MV-4-11 (cell line): ENCODE results near the gene ANAPC1.
"Not testable (repeated sequence)": the region's sequence is repeated elsewhere in the genome, so short reads cannot be mapped to it uniquely, and the experiment has no call there.

ENCODE experiments used
- DNase-seq: peaks from one replicate; lab custom pipeline; 2025; lab: John Stamatoyannopoulos, UW

Gene ANAPC1

DNA sequence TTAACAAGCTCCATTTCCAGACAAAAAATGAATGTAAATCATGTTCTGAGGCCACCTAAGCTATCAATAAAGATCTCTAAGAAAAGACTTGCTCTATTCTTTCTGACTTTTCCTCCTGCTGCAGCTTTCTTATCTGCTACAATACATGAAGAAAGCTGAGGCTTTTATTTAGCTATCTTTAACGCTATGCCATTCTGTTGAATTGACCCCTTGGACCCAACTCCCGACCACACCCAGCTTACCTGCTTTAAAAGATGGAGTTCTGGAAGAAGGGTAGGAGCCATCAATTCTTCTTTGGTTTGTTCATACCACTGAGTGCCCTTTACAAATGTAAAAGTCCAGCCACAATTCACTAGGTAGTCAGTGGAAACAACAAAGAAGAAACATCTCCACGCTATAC lies 99.9 kb downstream of the ANAPC1 start:
- not testable (repeated sequence) for DNase-seq

DNA sequence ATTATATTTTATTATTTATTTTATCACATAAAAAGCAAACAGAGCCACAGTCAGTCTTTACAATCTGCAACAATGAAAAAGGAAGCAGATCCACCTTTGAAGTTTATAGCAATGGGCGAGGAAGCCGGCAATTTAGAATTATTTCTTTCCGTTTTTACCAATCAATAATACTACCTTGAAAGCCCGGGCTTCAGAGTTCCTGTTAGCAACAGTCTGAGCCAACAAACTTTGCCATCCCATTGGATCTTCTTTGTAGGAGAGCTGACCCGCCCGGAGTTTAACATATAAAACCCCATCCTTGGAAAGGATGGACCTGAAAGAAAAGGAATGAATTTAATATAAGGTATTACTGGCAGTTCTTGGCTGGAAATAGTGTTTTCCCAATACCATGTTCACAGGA lies 101.8 kb downstream of the ANAPC1 start:
- not testable (repeated sequence) for DNase-seq

DNA sequence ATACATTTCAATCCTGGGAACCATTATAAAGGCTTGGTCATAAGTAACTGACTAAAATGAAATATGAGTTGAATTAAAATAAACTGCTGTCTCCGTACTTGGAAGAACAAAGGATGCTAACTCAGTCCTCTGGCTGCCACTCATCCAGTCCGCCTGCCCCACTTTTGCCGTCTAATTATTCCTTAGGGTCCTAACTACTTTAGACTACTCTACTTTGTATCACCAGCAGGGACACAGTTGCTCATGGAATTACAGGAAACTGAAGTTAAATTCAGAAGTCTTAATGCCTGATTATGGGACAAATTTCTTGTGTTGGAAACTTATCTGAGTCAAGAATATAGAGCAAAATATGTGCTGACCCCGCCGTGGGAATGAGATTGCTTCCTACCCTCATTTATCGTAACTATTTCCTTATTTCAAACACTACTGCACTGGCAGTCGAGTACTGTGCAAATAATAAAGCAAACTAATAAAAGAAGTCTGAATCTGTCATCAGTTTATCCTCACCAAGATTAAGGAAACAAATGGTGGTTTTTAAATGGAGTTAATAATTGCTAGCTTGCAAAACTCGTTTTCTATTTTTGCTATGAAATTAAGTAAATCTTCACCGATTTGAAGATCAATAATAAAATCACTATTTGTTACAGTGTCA lies 102.4 kb downstream of the ANAPC1 start:
- not testable (repeated sequence) for DNase-seq

DNA sequence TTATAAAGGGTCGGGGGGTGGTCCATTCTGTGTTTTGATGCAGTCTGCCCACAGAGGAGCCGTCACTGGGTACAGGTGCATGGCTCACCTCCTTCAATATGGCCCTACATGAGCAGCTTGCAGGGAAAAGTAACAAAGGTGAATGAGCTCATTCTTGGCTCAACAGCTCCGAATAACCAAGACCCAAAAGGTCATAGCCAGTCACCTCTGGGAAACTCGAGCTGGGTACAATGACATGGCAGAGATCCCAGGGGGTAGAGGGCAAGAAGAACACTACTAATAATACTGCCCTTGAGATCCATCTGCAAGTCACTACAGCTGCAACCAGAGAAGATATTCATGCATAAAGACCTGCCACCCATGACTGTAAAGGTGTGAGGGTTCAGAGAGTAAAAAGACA lies 106.8 kb downstream of the ANAPC1 start:
- not testable (repeated sequence) for DNase-seq

DNA sequence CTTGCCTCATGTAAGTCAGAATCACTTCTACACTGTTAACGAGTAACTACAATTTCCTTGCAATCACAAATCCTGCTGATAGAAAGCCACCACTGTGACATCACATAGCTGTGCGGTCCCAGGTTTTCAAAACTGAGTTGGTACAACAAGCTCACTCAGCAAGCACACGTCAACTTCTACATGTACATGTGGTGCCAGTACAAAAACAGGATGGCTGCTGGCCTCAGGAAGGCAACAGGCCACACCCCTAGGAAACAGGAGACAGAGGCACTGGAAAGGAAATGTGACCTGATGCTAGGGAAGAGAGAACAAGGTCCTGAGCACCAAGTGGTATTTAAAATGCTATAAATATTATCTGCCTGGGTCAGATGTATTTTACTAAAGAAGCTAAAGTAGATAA lies 107.7 kb downstream of the ANAPC1 start:
- not testable (repeated sequence) for DNase-seq

DNA sequence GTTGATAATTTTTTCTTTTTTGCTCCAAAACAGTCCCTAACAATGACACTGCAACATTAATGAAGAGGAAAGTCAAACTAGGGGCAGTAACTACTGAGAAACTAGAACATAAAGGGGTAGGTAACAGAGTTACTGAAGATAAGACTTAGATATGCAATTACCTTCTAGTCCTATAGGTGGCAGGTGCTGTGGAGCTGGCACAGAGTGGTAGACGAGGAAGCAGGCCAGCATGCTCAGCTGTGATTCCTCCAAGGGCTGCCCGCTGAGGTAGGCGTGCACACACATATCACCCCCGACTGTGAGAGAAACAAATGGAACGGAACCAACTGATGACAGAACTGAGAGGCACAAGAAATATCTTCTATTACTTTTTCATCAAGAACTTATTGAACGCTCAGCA lies 111.8 kb downstream of the ANAPC1 start:
- DNase-seq: not testable (repeated sequence)

DNA sequence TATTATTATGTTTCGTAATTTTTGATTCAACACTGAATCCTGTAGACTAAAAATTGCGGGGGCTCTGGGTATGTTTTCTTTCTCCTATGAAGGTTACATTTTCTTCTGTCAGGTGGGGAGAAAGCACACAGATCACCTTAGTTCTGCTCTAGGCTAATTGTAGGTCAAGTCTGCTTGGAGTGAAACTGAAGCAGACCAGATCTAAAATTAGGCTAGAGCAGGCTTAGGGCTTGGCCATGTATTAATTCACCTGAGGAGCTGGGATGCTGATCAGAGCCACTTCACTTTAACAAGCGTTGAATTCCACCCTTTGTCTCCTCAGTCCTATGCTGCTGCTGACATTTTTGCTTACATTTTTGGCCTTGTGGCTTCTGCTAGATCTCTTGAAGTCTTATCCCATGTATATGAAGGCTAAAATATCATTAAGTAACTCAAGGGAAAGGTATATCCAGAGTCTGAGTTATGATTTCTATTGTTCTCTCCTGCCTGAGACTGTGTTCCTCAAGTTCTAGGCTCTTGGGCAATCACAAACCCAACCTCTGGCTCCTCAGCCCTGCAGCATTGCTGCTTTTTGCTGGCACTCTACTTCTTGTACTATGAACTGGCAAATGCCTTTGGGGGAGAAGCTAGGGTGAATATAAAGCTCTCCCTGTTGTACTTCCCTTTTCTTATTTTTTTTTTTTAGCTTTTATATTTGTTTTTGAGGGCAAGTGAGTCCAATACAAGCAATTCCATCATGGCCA lies 112.9 kb downstream of the ANAPC1 start:
- DNase-seq: not testable (repeated sequence)

DNA sequence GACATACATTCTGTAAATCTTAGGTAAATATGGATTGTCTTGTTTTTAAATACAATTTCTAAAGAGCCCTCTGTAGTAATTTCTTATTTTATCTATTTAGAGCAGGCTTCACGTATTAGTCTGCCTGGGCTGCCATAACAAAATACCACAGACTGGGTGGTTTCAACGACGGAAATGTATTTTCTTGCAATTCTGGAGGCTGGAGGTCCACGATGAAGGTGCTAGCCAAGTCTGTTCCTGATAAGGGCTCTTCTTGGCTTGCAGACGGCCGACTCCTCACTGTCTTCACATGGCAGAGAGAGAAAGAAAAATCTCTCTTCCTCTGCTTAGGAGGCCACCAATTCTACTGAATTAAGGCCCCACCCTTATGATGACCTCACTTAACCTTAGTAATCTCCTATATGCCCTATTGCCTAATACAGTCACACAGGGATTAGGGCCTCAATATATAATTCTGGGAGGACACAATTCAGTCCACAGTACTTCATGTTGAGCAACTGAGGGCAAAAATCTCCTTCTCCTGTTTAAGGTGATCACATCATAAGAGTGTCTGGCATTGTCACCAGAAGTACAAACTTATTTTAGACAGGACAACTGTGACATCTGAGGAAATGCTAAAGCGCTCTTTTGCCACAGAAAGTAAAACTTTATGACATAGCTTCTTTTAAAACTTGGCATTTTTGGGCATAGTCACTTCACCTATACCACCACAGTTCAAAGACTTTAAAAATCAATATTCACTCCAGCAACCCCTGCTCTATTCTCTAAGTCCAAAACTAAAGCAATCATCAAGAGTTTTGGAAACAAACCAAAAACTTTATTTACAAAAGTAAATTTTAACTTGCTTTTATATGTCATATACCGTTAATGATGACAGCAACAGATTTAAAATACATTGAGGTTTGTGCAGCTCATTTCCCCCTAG lies 115.5 kb downstream of the ANAPC1 start:
- not testable (repeated sequence) for DNase-seq

DNA sequence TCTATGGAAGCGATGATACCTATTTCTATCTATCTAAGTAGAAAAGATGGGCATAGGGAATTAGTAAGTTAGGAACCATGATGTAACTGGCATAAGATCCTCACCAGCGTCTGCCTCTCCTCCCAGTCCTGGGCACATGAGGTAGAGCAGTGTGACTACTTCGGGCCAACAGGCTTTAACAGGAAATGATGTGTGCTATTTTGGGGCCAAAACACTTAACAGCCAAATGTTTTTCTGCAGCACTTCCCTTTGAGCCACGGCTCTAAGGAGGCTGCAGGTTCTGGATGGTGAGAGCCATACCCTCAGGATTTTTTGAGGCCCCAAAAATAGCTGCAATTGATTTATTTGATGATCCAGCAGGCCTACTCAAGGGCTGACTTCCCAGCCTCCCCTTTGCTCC lies 116.9 kb downstream of the ANAPC1 start:
- peak; percentile 64 for DNase-seq

DNA sequence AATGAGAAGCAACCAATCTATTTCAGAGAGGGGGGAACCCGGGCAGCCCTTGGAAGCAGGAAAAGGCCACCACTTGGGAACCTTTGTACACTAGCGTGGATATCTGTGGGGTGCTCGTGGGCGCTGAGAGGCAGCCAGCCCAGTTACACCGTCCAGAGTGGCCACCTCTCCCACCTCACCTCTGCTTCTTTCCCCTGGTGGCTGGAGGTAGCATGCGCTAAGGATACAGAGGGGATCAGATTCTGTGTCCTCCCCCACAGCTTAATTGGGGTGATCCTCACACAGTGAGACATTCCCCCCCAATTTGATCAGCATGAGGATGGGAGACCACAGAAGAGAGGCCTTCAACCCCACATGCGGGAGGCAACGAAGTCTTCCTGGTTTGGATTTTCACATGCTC lies 117.7 kb downstream of the ANAPC1 start:
- not testable (repeated sequence) for DNase-seq

DNA sequence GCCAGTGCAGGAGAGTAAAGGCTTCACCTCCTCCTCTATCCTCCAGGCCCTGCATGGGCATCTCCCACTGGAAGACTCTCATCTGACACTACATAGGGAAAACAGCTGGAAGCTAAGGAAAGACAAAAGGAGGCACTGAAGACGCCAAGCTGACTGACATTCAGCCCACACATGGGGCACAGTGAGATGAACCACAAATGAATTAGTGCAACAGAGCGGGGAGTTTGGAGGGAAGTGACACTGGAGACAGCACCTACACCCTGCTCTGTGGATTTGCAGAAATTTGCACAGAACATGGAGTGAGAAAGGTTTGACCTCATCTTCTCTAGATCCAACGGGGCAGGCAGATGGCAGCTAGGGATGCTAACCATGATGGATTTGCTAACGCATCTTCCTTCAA lies 119.8 kb downstream of the ANAPC1 start:
- DNase-seq: not testable (repeated sequence)

DNA sequence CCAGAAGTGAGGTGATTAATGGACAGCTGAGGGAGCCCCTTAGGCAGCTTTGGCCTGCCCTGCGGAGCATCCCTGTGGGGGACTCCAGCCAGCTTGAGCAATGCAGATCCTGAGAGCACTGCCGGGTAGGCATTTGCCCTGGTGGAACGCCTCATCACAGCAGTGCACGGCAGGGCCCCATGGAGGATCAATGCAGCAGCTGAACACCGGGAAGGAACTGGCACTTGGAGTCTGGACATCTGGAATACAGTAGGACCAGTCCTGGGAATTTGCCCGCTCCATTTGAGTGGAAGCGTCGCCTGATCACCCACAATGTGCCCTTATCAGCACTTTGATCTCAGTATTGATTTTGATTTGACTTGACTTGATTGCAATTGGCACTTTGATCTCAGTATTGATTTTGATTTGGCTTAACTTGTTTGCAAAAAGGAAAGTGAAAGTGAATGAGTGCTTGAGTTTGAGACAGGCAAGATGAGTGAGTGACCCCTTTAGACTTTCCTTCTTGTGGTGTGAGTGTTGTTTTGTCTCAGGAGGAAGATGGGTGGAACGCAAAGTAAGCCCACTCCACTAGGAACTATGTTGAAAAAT lies 123.2 kb downstream of the ANAPC1 start:
- not testable (repeated sequence) for DNase-seq

DNA sequence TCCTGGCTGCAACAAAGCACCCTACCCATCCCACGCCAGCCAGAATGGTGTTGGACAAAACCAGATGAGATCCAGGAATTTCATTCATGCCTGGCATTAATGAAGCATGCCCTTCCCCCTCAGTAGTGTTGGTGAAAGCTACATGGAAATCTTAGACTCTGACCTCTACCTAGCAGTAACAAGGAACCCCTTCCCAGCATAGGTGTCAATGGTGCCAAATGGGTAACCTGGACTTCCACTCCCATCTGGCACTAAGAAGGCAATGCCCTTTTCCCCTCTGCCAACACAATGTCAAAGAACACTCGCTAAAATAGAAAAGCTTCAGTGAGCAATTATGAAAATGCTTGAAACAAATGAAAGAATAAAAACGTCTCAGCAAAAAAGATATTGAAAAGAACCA lies 131.5 kb downstream of the ANAPC1 start:
- not testable (repeated sequence) for DNase-seq

DNA sequence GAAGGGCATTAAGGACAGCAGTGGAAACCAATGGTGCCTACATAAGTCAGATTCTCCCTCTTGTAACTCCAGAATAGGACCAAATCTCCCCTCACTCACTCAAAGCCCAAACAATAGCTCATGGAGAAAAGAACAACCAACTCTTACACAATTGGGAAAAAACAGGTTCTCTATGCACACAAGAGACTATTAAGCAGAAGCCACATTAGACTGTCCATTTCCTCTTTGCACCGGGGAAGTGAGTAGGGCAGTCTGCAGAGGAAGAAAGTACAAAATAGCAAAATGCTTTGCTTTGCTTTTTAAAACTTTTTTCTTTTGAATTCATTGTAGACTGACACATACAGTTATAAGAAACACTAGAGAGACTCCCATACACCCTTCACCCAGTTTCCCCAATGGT lies 133.4 kb downstream of the ANAPC1 start:
- peak; percentile 44 for DNase-seq

DNA sequence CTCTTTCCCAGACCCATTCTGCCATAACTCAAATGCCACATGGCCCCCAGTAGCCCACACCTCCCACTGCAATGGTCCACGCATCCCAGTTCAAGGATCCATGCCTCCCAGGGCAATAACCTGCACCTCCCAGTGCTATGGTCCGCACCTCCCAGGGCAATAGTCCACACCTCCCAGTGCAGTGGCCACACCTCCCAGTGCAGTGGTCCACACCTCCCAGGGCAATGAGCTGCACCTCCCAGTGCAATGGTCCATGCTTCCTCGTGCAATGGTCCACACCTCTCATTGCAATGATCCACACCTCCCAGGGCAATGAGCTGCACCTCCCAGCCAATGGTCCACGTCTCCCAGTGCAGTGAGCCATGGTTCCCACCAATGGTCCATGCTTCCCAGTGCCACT lies 135.6 kb downstream of the ANAPC1 start:
- not testable (repeated sequence) for DNase-seq

DNA sequence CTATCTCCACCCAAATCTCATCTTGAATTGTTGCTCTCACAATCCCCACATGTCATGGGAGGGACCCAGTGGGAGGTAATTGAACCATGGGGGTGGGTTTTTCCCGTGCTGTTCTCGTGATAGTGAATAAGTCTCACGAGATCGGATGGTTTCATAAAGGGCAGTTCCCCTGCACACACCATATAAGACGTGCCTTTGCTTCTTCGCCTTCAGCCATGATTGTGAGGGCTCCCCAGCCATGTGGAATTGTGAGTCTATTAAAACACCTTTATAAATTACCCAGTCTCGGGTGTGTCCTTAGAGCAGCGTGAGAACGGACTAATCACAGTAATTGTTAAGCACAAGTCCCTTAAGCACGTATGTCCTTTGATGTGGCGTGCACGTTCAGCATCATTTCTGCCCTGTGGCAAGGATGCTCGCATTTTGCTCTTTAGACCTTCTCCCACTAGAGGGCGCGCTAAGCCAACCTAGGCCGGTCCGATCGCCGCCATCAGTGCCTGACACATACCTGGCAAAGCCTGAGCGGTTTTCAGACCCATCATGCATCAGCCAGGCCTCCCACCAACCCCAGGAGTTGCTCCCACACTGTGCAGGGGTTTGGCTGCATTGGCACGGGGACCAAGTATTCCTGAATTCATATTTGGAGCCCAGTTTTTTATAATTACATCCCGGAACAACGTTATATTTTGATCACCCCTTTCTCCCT lies 136.4 kb downstream of the ANAPC1 start:
- DNase-seq: not testable (repeated sequence)

DNA sequence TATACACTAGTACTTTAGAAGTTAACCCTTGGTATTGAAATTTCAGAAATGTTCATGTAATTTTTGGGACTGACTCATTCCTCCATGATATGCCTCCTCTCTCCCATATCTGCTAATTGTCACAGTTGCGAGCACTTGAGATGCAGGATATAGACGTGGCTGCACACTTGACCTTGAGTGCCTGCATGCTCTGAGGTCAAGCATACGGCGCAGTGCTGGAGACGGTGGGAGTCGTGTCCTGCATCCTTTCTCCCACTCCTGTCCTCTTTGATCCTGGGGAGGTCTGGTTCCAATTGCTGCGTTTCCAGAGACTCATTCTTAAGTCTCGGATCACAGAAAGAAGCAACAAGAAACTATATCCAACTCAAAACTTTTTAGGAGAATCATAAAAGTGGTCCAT lies 139.2 kb downstream of the ANAPC1 start:
- DNase-seq: not testable (repeated sequence)

DNA sequence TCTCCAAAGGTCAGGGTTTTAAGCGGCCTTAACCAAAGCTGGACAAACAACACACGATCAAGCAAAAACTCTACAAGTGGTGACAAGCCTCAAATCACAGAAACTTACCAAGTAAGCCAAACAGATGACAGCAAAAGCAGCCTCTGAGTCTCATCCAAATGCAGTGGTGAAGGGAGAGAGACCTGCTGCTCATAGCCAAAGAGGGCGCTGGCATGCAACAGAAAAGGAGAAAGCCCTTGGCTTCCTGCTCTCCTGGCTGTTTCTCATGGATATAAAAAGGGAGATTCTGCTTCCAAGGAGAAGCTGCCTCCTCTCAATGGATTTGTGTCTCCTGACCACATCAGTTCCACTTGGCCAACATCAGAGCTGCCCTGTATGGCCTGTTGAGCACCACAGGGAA lies 142.5 kb downstream of the ANAPC1 start:
- DNase-seq: not testable (repeated sequence)

DNA sequence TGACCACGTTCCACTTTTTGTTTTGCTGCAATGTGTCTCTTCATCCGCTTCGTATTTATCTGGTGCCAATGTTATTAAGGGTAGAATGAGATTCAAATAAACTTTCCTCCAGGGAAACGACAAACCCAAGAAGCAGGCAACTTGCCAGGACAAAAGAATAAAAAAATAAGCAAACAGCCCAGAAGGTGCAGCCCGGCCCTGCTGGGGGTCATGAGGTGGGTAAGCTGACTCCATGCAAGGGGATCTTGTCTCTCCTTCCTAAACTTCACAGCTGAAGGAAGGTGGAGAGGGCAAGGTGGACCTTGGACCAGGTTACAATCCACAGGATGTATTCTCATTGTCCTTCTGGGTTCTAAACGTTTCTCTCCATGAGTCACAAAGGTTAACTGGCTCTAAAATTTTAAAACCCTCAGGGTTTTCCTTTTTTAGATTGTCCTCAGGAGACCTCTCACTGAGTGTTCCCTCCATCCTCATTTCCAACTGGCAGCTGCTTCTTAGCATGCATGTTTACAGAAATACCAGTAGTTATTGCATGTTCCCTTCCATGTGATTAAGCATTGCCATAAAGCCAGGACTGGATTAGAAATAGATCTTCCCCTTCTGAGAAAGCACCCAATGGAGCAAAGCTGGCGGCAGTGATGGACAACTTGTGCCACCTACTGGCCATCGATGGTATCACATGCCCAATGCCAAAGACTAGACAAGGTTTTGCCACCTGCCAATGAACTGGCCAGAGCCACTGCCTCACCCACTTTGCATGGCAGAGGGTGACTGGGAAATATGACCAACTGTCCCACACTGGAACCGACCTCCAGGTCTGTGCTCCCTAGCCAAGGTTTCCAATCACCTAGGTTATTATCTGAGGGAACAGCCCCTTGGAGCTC lies 147.9 kb downstream of the ANAPC1 start:
- peak; percentile 79 for DNase-seq

DNA sequence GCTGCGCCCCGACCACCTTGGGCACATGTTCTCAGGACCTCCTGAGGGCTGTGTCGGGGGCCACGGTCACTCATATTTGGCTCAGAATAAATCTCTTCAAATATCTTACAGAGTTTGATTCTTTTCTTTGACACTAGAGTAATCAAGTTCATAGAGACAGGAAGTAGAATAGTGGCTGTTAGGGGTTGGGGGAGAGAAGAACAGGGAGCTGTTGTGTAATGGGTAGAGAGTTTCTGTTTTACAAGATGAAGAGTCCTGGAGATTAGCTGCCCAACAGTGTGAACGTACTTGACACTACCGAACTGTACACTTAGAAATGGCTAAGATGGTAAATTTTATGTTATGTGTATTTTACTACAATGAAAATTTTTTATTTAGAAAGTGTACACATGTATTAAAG lies 148.6 kb downstream of the ANAPC1 start:
- not testable (repeated sequence) for DNase-seq
